DLD1 (cell line): ENCODE results near the gene OR2D2.
"Not testable (repeated sequence)": the region's sequence is repeated elsewhere in the genome, so short reads cannot be mapped to it uniquely, and the experiment has no call there.

ENCODE experiments used
- in situ Hi-C: cut with HindIII; loops from 2 replicates; pipeline ENCODE4 v1.10.0; 2017; ENCODE audit warnings: low sequenced_read_pairs

OR2D2 gene

DNA sequence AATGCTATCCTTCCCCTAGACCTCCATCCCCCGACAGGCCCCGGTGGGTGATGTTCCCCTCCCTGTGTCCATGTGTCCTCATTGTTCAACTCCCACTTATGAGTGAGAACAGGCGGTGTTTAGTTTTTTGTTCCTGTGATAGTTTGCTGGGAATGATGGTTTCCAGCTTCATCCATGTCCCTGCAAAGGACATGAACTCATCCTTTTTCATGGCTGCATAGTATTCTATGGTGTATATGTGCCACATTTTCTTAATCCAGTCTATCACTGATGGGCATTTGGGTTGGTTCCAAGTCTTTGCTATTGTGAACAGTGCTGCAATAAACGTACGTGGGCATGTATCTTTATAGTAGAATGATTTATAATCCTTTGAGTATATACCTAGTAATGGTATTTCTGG is 4.6 kb downstream of the OR2D2 start:
- in situ Hi-C loops: not testable (repeated sequence)

DNA sequence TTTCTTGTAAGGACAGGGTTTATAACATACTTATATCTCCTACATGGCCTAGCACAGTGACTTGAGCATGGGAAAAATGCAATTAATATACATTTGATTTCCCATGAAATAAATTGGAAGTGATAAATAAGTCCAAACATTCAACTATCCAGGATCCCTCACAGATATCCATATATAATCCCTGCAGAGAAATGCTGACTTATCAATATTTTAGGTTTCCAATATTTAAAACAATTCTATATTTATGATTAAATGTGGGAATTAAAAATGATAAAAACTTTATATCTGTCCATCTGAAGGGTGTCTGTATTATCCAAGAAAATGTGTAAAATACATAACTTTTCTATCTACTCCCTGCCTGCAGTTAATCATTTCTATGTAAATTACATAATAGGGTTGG is 9.5 kb downstream of the OR2D2 start:
- in situ Hi-C loops: no loop called here

DNA sequence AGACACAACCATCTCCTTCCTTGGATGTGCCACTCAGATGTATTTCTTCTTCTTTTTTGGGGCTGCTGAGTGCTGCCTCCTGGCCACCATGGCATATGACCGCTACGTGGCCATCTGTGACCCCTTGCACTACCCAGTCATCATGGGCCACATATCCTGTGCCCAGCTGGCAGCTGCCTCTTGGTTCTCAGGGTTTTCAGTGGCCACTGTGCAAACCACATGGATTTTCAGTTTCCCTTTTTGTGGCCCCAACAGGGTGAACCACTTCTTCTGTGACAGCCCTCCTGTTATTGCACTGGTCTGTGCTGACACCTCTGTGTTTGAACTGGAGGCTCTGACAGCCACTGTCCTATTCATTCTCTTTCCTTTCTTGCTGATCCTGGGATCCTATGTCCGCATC is 15.4 kb downstream of the OR2D2 start:
- in situ Hi-C loops: no loop called here

DNA sequence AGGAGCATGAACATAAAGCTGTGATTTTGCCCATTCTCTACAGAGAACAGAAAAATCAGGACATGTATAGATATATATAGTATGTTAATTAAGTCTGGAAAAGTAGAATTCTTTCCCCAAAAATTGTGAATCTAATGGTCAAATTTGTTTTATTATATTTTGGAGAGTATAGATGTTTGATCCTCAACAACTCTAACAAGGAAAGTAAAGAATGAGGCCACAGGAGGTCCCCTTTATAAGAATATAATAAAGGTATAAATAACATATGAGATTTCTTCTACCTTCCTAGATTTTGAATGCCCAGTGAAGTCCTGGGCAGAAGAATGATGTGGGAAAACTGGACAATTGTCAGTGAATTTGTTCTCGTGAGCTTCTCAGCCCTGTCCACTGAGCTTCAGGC is 16.0 kb downstream of the OR2D2 start, which contains the start of gene OR10A4:
Gene OR10A4 (plus strand): TSS at position 301 of the 400 bp plus-strand sequence. CDS start 23 bp downstream, at position 324.
- in situ Hi-C loops: no loop called here

DNA sequence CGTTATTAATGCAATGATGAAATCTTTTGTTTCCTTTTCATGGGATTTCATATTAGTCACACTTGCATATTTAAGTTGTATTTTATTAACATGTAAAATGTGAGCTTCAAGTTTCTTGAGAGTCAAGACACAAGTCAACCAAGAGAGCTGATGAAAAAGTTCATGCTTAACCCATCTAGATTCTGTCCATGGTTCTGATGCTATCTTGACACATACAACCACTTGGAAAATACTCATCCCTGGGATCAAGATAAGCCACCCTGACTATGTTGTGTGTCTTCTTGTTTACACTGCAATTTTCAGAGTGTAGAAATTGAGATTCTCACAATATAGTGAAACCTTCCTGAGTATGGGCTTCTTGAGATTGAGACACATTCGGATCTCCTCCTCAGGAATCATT is 16.5 kb downstream of the OR2D2 start:
- in situ Hi-C loops: no loop called here

DNA sequence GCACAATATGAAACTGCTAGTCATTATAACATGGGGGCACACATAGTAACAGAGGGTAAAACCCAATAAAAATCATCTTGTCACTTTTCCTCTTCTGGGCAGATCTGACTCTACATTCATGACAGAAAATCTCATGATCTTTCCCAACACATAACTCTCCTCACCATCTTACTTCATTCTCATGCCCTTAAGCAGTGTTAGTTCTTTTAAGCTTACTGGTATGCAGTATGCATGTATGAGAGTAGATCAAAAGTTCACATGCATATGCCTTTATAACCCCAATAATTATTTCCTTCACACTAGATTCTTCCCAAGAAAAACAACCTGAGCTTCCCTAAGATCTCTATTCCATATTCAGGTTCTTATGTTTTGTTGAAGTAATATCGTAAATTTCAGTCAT is 21.0 kb downstream of the OR2D2 start:
- in situ Hi-C loops: no loop called here

DNA sequence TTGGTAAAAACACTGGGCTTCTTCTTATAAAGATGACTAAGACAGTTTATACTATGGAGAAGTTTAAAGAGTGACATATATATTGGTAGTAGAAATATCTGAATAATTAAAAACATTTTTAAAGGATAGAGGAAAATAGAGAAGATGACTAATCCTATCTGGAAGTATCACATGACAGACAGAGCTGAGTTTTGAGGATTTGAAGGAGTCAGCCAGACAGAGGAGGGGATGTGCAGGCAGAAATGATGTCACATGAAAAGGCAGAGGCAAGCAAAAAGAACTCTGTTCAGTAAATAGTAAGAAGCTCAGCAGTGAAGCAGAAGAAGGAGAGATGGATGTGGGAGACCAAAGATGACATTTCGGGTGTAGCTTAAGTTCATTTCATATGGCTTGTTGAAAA is 27.9 kb downstream of the OR2D2 start:
- in situ Hi-C loops: no loop called here

DNA sequence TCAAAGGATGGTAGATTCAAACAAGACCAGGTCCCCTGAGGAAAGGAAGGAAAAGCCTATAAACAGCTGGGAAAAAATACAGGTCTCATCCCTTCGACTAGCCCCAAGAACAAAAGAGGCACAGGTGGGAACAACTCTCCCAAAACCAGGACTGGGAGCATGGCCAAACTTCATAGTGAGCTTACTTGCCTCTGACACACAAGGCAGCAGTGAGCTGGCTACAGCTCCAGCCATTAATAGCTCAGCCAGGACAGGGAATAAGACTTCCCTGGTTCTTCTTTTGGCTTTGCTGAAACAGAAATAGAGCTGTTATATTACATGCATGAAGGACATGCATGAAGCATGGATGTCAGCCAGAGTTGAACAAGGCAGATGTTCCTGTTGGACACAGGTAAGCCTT is 29.3 kb downstream of the OR2D2 start, which contains the start of gene OR10A2:
Gene OR10A2 (plus strand): TSS at position 97 of the 400 bp plus-strand sequence. CDS start 6,698 bp downstream, outside the sequence.
- in situ Hi-C loops: no loop called here

DNA sequence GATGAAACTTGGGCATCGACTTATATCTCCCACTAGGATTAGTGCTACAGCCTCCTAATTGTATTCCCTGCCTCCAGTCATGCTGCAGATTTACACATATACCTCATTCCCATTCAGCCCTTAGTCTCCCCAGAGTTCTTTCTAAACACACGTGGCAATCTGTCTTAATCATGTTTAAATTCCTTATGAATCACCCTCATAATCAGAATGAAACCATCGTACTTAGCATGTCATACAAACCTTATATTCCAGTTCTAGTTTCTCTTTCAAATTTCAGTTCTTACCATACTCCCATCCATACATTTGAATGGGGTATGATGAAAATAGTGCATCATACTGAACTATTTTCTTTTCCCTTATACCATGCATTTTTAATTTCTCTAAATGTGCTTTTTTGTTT is 35.4 kb downstream of the OR2D2 start:
- in situ Hi-C loops: no loop called here

DNA sequence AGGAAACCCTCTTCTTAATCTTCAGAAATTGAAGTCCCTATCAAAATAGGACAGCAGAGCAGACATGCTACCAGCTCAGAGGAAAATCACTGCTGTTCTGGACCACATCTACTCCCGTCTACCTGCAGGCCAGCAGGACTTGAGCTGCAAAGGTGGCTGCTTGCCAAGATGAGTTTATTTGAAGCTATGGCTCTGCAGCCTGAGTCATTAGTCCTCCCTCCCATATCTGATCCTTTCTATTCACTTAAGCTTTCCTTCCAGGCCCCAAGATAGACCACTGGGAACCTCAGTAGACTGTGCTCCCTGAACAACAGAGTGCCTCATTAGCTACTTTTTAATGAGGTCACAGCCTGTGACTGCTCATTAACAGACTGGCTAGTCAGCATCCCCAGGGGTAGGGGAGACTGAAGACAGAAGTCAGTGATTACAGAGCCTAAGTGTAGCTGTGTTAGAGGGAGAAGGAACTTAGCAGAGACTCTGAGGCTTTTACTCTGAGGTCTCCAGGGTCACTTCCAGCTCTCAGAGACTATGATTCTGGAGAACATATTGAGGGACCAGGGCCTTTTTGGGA is 36.2 kb downstream of the OR2D2 start:
- in situ Hi-C loops: no loop called here

DNA sequence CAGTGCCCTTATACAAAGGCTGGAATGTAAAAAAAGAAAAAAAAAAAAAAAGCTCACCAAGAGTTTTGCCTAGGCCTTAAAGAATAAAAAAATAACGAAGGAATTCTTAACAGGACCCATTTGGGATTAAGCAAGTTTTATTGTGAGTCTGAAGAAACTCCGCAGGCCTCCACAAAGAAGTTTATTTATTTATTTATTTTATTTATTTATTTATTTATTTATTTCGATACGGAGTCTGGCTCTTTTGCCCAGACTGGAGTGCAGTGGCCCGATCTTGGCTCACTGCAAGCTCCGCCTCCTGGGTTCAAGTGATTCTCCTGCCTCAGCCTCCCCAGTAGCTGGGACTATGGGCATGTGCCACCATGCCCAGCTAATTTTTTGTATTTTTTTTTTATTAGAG is 37.5 kb downstream of the OR2D2 start:
- in situ Hi-C loops: not testable (repeated sequence)

DNA sequence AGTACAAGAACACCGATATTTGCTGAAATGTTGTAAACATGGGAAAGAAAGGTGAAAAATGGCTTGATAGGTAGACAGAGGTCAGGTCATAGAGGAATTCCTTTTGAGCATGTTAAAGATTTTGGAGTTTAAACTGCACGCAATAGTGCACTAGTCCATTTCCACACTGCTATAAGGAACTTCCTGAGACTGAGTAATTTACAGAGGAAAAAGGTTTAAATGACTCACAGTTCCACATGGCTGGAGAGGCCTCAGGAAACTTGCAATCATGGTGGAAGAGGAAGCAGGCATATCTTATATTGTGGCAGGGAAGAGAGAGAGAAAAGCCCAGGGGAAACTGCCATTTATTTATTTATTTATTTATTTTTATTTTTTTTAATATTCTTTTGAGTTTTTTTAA is 41.8 kb downstream of the OR2D2 start:
- in situ Hi-C loops: no loop called here

DNA sequence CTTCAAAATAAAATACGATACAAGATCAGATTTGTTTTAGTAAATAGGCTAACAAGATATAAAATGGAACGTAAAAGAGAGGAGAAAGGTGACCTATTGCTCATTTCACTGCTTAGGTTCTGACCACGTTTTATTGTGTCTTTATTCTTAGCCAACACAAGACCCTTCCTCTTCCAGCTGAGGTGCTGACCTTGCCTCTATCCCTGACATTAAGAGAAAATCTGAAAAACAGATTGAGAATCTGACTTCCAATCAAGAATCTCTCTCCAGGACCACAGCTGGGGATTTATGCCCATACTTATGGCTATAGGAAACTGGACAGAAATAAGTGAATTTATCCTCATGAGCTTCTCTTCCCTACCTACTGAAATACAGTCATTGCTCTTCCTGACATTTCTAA is 46.9 kb downstream of the OR2D2 start, which contains the start of gene OR10A5:
Gene OR10A5 (plus strand): TSS at position 301 of the 400 bp plus-strand sequence. CDS start 0 bp downstream, at position 301.
- in situ Hi-C loops: no loop called here

DNA sequence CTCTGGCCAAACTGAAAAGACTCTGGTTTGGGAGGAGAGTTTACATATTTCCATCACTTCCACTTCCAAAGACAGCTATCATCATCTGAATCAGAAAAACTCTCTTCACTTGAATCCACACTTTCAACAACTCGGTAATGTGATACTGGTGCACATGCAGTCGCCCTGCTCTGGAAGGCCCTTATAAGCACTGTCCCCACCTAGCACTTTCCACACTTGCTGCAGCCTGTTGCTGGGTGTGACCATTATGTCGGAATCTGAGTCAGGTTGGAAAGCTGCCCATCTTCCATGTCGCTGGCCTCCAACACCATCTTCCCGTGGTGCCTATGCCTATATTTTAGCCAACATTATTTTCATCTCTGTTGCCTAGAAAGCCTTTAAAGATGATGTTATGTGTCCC is 47.9 kb downstream of the OR2D2 start:
- in situ Hi-C loops: no loop called here

DNA sequence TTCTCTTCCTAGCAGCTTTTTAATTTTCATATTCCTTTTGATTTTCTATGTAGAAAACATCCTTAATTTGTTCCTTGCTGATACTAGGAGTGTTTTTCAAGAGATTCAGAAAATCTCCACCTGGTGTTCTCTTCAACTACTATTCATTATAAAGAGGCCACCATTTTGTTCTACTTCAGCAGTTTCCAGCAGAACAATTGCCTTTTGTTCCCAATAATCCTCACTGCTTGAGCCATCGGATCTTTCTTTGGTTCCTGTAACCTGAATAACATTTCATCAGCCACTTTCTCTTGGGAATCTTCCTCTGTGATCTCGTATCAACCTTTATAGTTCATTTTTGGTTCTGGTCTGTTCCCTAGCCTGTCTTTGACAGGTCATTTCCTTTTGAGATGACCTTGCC is 48.6 kb downstream of the OR2D2 start:
- in situ Hi-C loops: no loop called here

DNA sequence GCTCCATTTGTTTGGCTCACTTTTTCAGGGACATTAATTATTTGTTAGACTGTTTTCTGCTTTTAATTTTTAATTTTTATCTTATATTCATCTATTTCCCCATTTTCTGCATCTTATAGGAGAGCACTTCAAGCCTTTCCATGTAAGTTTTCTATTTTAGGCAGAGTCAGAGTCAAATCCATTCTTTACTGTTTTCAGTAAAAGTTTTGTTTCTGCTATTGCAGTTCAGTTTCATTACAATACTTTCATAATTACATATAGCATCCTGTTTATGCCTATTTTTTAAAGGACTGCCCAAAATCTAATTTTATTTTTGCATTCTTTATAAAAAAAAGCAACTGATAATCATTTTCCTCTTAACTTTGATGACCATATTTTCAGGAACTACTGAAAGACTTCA is 50.6 kb downstream of the OR2D2 start:
- in situ Hi-C loops: no loop called here
